A549 treated with CORT108297 at 1 μM for 4 hours (cell line): Measurements from ENCODE around the gene ZNF543. TPM values are rescaled to one million over a fixed set of nuclear protein-coding genes. Genes with fewer than 3 reads are reported as not detected.

ENCODE experiments used
- total RNA-seq: library from RNA; stranded (reverse); fragments of 200-300 nt; extraction: Qiagen RNA extraction; gene quantifications from 5 replicates; pipeline ENCODE4 v1.2.3, GENCODE V29; 2022

ZNF543 gene
- total RNA-seq = 1.0 to 1.7 TPM (median 1.3 TPM) in 5 replicates

GRCh38 chr19:57320180-57321084 is at the start of gene ZNF543:
Gene ZNF543, plus strand, starts transcription at chr19:57320472. Its CDS starts 382 bp downstream, at chr19:57320854.

GRCh38 chr19:57280165-57280961 is 39.9 kb upstream of the ZNF543 start, which contains the start of gene ZNF460:
Gene ZNF460, plus strand, starts transcription at chr19:57280485. Its CDS starts 322 bp downstream, at chr19:57280807.

GRCh38 chr19:57350877-57351805 is 30.9 kb downstream of the ZNF543 start, which contains the start of gene ZNF304:
Gene ZNF304, plus strand, starts transcription at chr19:57351271. Its CDS starts 394 bp downstream, at chr19:57351665.

GRCh38 chr19:57362997-57363687 is 42.9 kb downstream of the ZNF543 start, which contains the start of the genes TRAPPC2B and ZNF547:
Gene TRAPPC2B, plus strand, starts transcription at chr19:57363551. Its CDS starts 1,283 bp downstream, at chr19:57364834.
Gene ZNF547, plus strand, starts transcription at chr19:57363551. Its CDS starts 5,005 bp downstream, at chr19:57368556.

Other genes with a start within 250 kb of the ZNF543 start
- not detected in 5 replicates for gene USP29, start 200.5 kb upstream of the ZNF543 start, total RNA-seq
- not detected in 5 replicates for gene ZIM3, start 175.3 kb upstream of the ZNF543 start, total RNA-seq
- not detected in 5 replicates for gene DUXA, start 153.0 kb upstream of the ZNF543 start, total RNA-seq
- 5.5 to 9.3 TPM (median 9.0 TPM) in 5 replicates for gene ZNF264, start 129.0 kb upstream of the ZNF543 start, total RNA-seq
- gene AURKC, start 89.4 kb upstream of the ZNF543 start, total RNA-seq = 0.20 to 0.54 TPM (median 0.37 TPM) in 4 of 5 replicates, not detected in the other
- 1.3 to 2.3 TPM (median 1.7 TPM) in 5 replicates for gene ZNF805, start 79.8 kb upstream of the ZNF543 start, total RNA-seq
- 0.79 to 1.3 TPM (median 1.1 TPM) in 5 replicates for gene ZNF460, start 40.0 kb upstream of the ZNF543 start, total RNA-seq
- gene ZNF304, start 30.8 kb downstream of the ZNF543 start, total RNA-seq = 1.9 to 2.4 TPM (median 2.1 TPM) in 5 replicates
- 14.9 to 16.4 TPM (median 15.4 TPM) in 5 replicates for gene TRAPPC2B, start 43.1 kb downstream of the ZNF543 start, total RNA-seq
- 1.1 to 1.9 TPM (median 1.6 TPM) in 5 replicates for gene ZNF547, start 43.1 kb downstream of the ZNF543 start, total RNA-seq
- gene ZNF548, start 69.4 kb downstream of the ZNF543 start, total RNA-seq = 3.5 to 4.4 TPM (median 4.1 TPM) in 5 replicates
- 3.9 to 6.7 TPM (median 5.0 TPM) in 5 replicates for gene ZNF17, start 90.7 kb downstream of the ZNF543 start, total RNA-seq
- 13.7 to 16.8 TPM (median 16.0 TPM) in 5 replicates for gene ZNF749, start 114.9 kb downstream of the ZNF543 start, total RNA-seq
- 0.05 to 0.07 TPM (median 0.07 TPM) in 4 of 5 replicates, not detected in the other for gene VN1R1, start 136.7 kb downstream of the ZNF543 start, total RNA-seq
- gene ZNF772, start 157.1 kb downstream of the ZNF543 start, total RNA-seq = 0.90 to 1.7 TPM (median 1.4 TPM) in 5 replicates
- gene ZNF419, start 167.3 kb downstream of the ZNF543 start, total RNA-seq = 5.6 to 8.0 TPM (median 6.6 TPM) in 5 replicates
- gene ZNF773, start 179.5 kb downstream of the ZNF543 start, total RNA-seq = 3.9 to 6.3 TPM (median 4.6 TPM) in 5 replicates
- gene ZNF549, start 206.9 kb downstream of the ZNF543 start, total RNA-seq = 1.5 to 1.9 TPM (median 1.7 TPM) in 5 replicates
- gene ZNF550, start 239.4 kb downstream of the ZNF543 start, total RNA-seq = 2.8 to 4.1 TPM (median 3.8 TPM) in 5 replicates